Activated gamma-delta T cell treated with Interleukin-2 at 50 U/mL for 16 hours (primary cell): ENCODE data around the gene SEPTIN6.
"Not testable (repeated sequence)": the region's sequence is repeated elsewhere in the genome, so short reads cannot be mapped to it uniquely, and the experiment has no call there.

Experiments used
- DNase-seq: peaks from one replicate; pipeline ENCODE4 v3.0.0-alpha.2; 2020

Gene SEPTIN6

GRCh38 chrX:119690921-119691716 is 1.8 kb downstream of the SEPTIN6 start:
- no peak for DNase-seq

GRCh38 chrX:119688911-119689321 is 4.1 kb downstream of the SEPTIN6 start:
- no peak for DNase-seq

- no peak for DNase-seq
These were observed 5.1 kb downstream of the SEPTIN6 start for GRCh38 chrX:119687661-119688413.

- DNase-seq, result no peak
These were observed 6.8 kb downstream of the SEPTIN6 start for GRCh38 chrX:119686087-119686691.

GRCh38 chrX:119685225-119686066 is 7.5 kb downstream of the SEPTIN6 start:
- no peak for DNase-seq

GRCh38 chrX:119684916-119685224 is 8.1 kb downstream of the SEPTIN6 start:
- DNase-seq, result no peak

- DNase-seq, result not testable (repeated sequence)
These were observed 8.7 kb downstream of the SEPTIN6 start for GRCh38 chrX:119684312-119684711.

GRCh38 chrX:119682019-119682989 is 10.7 kb downstream of the SEPTIN6 start:
- no peak for DNase-seq

GRCh38 chrX:119677654-119677981 is 15.3 kb downstream of the SEPTIN6 start:
- no peak for DNase-seq

- DNase-seq, result no peak
These were observed 15.9 kb downstream of the SEPTIN6 start for GRCh38 chrX:119676949-119677653.

GRCh38 chrX:119673336-119673735 is 19.6 kb downstream of the SEPTIN6 start:
- no peak for DNase-seq

GRCh38 chrX:119672426-119672825 is 20.5 kb downstream of the SEPTIN6 start:
- no peak for DNase-seq

- DNase-seq, result no peak
These were observed 23.4 kb downstream of the SEPTIN6 start for GRCh38 chrX:119669424-119670037.

- no peak for DNase-seq
These were observed 25.7 kb downstream of the SEPTIN6 start for GRCh38 chrX:119667111-119667878.

GRCh38 chrX:119664877-119665276 is 28.1 kb downstream of the SEPTIN6 start:
- DNase-seq, result not testable (repeated sequence)

- no peak for DNase-seq
These were observed 31.5 kb downstream of the SEPTIN6 start for GRCh38 chrX:119661486-119661885.

GRCh38 chrX:119659522-119659921 is 33.4 kb downstream of the SEPTIN6 start:
- no peak for DNase-seq

- DNase-seq, result no peak
These were observed 37.8 kb downstream of the SEPTIN6 start for GRCh38 chrX:119655125-119655524.

GRCh38 chrX:119654112-119654531 is 38.8 kb downstream of the SEPTIN6 start:
- DNase-seq, result no peak

GRCh38 chrX:119648421-119648775 is 44.6 kb downstream of the SEPTIN6 start:
- DNase-seq, result no peak
